Memory B cell (primary cell): Measurements from ENCODE around the gene PRELID1.

ENCODE experiments used
- ATAC-seq: fragments of 150-1000 bp; cut with Tn5 transposase; 2 replicates; pipeline ENCODE4 v1.10.0; 2021; ENCODE audit warnings: low read depth, mild to moderate bottlenecking, moderate library complexity
- DNase-seq, 2 donors: peaks; one replicate each; pipeline ENCODE4 v3.0.0; 2022; ENCODE audit warnings: low spot score in 2 of 2
- H3K27ac Mint-ChIP-seq: one replicate; pipeline ENCODE4 v1.8.0; 2022; ENCODE audit warnings: mild to moderate bottlenecking, moderate library complexity, mixed read lengths
- H3K27me3 Mint-ChIP-seq: one replicate; pipeline ENCODE4 v1.8.0; 2022; ENCODE audit warnings: mixed read lengths
- H3K36me3 Mint-ChIP-seq: one replicate; pipeline ENCODE4 v1.8.0; 2022; ENCODE audit warnings: mild to moderate bottlenecking, mixed read lengths
- H3K4me1 Mint-ChIP-seq: one replicate; pipeline ENCODE4 v1.8.0; 2022; ENCODE audit warnings: mixed read lengths
- H3K4me3 Mint-ChIP-seq: one replicate; pipeline ENCODE4 v1.8.0; 2022; ENCODE audit warnings: mild to moderate bottlenecking, moderate library complexity, mixed read lengths
- H3K9me3 Mint-ChIP-seq: one replicate; pipeline ENCODE4 v1.8.0; 2022; ENCODE audit warnings: mixed read lengths

PRELID1 gene

GRCh38 chr5:177344891-177345290 lies 41.3 kb downstream of the PRELID1 start:
- no peak for ATAC-seq

GRCh38 chr5:177346820-177347219 lies 43.2 kb downstream of the PRELID1 start:
- no peak for ATAC-seq
- Mint-ChIP-seq H3K27me3 (no peaks in the 10 kb centered on the region), H3K27ac (no peak overlapping the region)

More at GRCh38 chr5:177344891-177345290, 41.3 kb downstream of the PRELID1 start:
- no peak overlapping the region for H3K4me3 Mint-ChIP-seq
- H3K4me1 Mint-ChIP-seq: peaks cover 15% of the 10 kb centered on the region
- no peaks in the 10 kb centered on the region for H3K9me3 Mint-ChIP-seq
- no peaks in the 10 kb centered on the region for H3K27me3 Mint-ChIP-seq
- DNase-seq: no peak
- peaks cover 17% of the 10 kb centered on the region for H3K36me3 Mint-ChIP-seq
- no peak overlapping the region for H3K27ac Mint-ChIP-seq

GRCh38 chr5:177347699-177348098 lies 44.1 kb downstream of the PRELID1 start:
- H3K4me1 Mint-ChIP-seq: peaks cover 20% of the 10 kb centered on the region
- DNase-seq (no peak), ATAC-seq (no peak)
- no peaks in the 10 kb centered on the region for H3K27me3 Mint-ChIP-seq
- H3K9me3 Mint-ChIP-seq: no peaks in the 10 kb centered on the region
- peaks cover 14% of the 10 kb centered on the region for H3K36me3 Mint-ChIP-seq
- H3K27ac Mint-ChIP-seq: no peak overlapping the region
- H3K4me3 Mint-ChIP-seq: no peak overlapping the region

More at GRCh38 chr5:177346820-177347219, 43.2 kb downstream of the PRELID1 start:
- Mint-ChIP-seq H3K4me3 (no peak overlapping the region), H3K36me3 (peaks cover 15% of the 10 kb centered on the region), H3K9me3 (no peaks in the 10 kb centered on the region), H3K4me1 (peaks cover 20% of the 10 kb centered on the region)
- DNase-seq: no peak

- ATAC-seq (no peak), DNase-seq (no peak)
- Mint-ChIP-seq H3K27ac (no peak overlapping the region), H3K27me3 (no peaks in the 10 kb centered on the region), H3K4me3 (peak overlapping the region; percentile 48), H3K36me3 (peaks cover 12% of the 10 kb centered on the region), H3K9me3 (no peaks in the 10 kb centered on the region), H3K4me1 (peaks cover 17% of the 10 kb centered on the region)
Observed at GRCh38 chr5:177349362-177349647, 45.7 kb downstream of the PRELID1 start.

- Mint-ChIP-seq H3K27ac (peak overlapping the region; percentile 40), H3K9me3 (peaks cover 2% of the 10 kb centered on the region), H3K4me3 (peak overlapping the region; percentile 98), H3K4me1 (peaks cover 22% of the 10 kb centered on the region), H3K27me3 (no peaks in the 10 kb centered on the region), H3K36me3 (peaks cover 11% of the 10 kb centered on the region)
- DNase-seq (no peak), ATAC-seq (no peak)
Observed at GRCh38 chr5:177349762-177350161, 46.2 kb downstream of the PRELID1 start.

GRCh38 chr5:177350776-177351391 lies 47.3 kb downstream of the PRELID1 start:
- peak overlapping the region; percentile 98 for H3K4me3 Mint-ChIP-seq
- no peak for ATAC-seq

GRCh38 chr5:177351392-177352329 lies 48.1 kb downstream of the PRELID1 start, which contains the start of gene LMAN2:
LMAN2 (minus strand) TSS chr5:177351668; CDS start chr5:177351647, 21 bp downstream.
- H3K36me3 Mint-ChIP-seq: peaks cover 10% of the 10 kb centered on the region
- peak; percentile 89 to 92 for DNase-seq
- peak within 1 kb of the TSS; percentile 98 for H3K4me3 Mint-ChIP-seq
- no peaks in the 10 kb centered on the region for H3K27me3 Mint-ChIP-seq
- H3K9me3 Mint-ChIP-seq: peaks cover 2% of the 10 kb centered on the region
- peak; percentile 96 for ATAC-seq
- H3K4me1 Mint-ChIP-seq: peaks cover 31% of the 10 kb centered on the region
- H3K27ac Mint-ChIP-seq: peak within 1 kb of the TSS; percentile 97

More at GRCh38 chr5:177350776-177351391, 47.3 kb downstream of the PRELID1 start:
- Mint-ChIP-seq H3K27ac (peak overlapping the region; percentile 97), H3K36me3 (peaks cover 10% of the 10 kb centered on the region), H3K9me3 (peaks cover 2% of the 10 kb centered on the region), H3K27me3 (no peaks in the 10 kb centered on the region), H3K4me1 (peaks cover 26% of the 10 kb centered on the region)
- no peak for DNase-seq

GRCh38 chr5:177353093-177353492 lies 49.5 kb downstream of the PRELID1 start:
- peak overlapping the region; percentile 29 for H3K4me3 Mint-ChIP-seq
- no peaks in the 10 kb centered on the region for H3K27me3 Mint-ChIP-seq
- ATAC-seq: no peak
- H3K27ac Mint-ChIP-seq: no peak overlapping the region
- DNase-seq: no peak
- peaks cover 41% of the 10 kb centered on the region for H3K4me1 Mint-ChIP-seq
- H3K36me3 Mint-ChIP-seq: peaks cover 8% of the 10 kb centered on the region
- peaks cover 2% of the 10 kb centered on the region for H3K9me3 Mint-ChIP-seq

GRCh38 chr5:177354256-177354655 lies 50.7 kb downstream of the PRELID1 start:
- no peaks in the 10 kb centered on the region for H3K27me3 Mint-ChIP-seq
- H3K4me3 Mint-ChIP-seq: no peak overlapping the region
- H3K36me3 Mint-ChIP-seq: peaks cover 7% of the 10 kb centered on the region
- peak overlapping the region; percentile 46 for H3K27ac Mint-ChIP-seq
- peaks cover 2% of the 10 kb centered on the region for H3K9me3 Mint-ChIP-seq
- peaks cover 46% of the 10 kb centered on the region for H3K4me1 Mint-ChIP-seq
- ATAC-seq (no peak), DNase-seq (no peak)

GRCh38 chr5:177354711-177355110 lies 51.1 kb downstream of the PRELID1 start:
- Mint-ChIP-seq H3K4me3 (no peak overlapping the region), H3K4me1 (peaks cover 48% of the 10 kb centered on the region), H3K36me3 (peaks cover 5% of the 10 kb centered on the region), H3K27ac (peak overlapping the region; percentile 46), H3K9me3 (peaks cover 2% of the 10 kb centered on the region), H3K27me3 (no peaks in the 10 kb centered on the region)
- ATAC-seq (no peak), DNase-seq (no peak)

- DNase-seq (no peak), ATAC-seq (no peak)
- H3K4me3 Mint-ChIP-seq: no peak overlapping the region
- peaks cover 5% of the 10 kb centered on the region for H3K36me3 Mint-ChIP-seq
- H3K9me3 Mint-ChIP-seq: peaks cover 2% of the 10 kb centered on the region
- peaks cover 48% of the 10 kb centered on the region for H3K4me1 Mint-ChIP-seq
- no peak overlapping the region for H3K27ac Mint-ChIP-seq
- H3K27me3 Mint-ChIP-seq: no peaks in the 10 kb centered on the region
Observed at GRCh38 chr5:177355162-177355867, 51.7 kb downstream of the PRELID1 start.

- no peak for DNase-seq
- Mint-ChIP-seq H3K27ac (no peak overlapping the region), H3K36me3 (peaks cover 5% of the 10 kb centered on the region), H3K27me3 (no peaks in the 10 kb centered on the region), H3K4me1 (peaks cover 47% of the 10 kb centered on the region), H3K9me3 (peaks cover 2% of the 10 kb centered on the region), H3K4me3 (no peak overlapping the region)
- no peak for ATAC-seq
Observed at GRCh38 chr5:177355868-177356168, 52.2 kb downstream of the PRELID1 start.
